ENCODE results near the gene UPP2.

Gene UPP2

DNA sequence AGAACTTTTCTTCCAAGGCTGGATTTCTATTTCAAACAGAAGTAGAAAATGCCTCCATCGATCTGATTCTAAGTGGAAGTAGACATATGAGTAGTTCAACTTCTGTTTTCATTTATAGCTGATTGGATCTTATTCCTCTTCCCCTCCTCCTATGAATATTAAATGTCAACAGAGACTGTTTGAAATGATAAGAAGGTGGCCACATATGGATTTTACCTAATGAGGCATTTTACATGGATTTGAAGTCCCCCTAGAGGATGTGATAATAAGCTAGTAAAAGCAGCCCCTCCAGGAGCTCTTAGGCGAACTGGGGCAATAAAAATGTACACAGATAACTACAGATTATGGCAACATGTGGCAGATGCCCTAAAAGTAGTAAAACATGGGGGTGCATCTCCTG, 71.0 kb downstream of the UPP2 start:
- TF ChIP-seq EZH2phosphoT487 (IDR thresholded peaks at IDR 0.05; ENCODE audit: borderline replicate concordance, low read length) = no peak
- TF ChIP-seq, protein P1, sequence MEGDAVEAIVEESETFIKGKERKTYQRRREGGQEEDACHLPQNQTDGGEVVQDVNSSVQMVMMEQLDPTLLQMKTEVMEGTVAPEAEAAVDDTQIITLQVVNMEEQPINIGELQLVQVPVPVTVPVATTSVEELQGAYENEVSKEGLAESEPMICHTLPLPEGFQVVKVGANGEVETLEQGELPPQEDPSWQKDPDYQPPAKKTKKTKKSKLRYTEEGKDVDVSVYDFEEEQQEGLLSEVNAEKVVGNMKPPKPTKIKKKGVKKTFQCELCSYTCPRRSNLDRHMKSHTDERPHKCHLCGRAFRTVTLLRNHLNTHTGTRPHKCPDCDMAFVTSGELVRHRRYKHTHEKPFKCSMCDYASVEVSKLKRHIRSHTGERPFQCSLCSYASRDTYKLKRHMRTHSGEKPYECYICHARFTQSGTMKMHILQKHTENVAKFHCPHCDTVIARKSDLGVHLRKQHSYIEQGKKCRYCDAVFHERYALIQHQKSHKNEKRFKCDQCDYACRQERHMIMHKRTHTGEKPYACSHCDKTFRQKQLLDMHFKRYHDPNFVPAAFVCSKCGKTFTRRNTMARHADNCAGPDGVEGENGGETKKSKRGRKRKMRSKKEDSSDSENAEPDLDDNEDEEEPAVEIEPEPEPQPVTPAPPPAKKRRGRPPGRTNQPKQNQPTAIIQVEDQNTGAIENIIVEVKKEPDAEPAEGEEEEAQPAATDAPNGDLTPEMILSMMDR (IDR thresholded peaks at IDR 0.05; ENCODE audit: low read depth, low read length, poor library complexity, severe bottlenecking) = no peak
- Histone ChIP-seq H3K9me3 (ENCODE audit: control insufficient read depth, insufficient read depth, low read length) (no peaks in the 10 kb centered on the region), H3K4me3 (ENCODE audit: low read length) (no peak overlapping the region), H3K79me2 (ENCODE audit: control insufficient read depth, low read length) (no peaks in the 10 kb centered on the region), H3K4me1 (ENCODE audit: control insufficient read depth, low read length) (no peaks in the 10 kb centered on the region), H3K36me3 (ENCODE audit: control insufficient read depth, low read length) (no peaks in the 10 kb centered on the region), H3K4me2 (ENCODE audit: low read length) (no peak overlapping the region), H3K27me3 (ENCODE audit: control insufficient read depth, low read length) (peaks cover 9% of the 10 kb centered on the region; the same call in 1 of the 2 replicates), H3F3A (ENCODE audit: control insufficient read depth, insufficient read depth) (no peaks in the 10 kb centered on the region), H3K27ac (ENCODE audit: low read depth, low read length) (no peak overlapping the region), H3K9me2 (replicated peaks; ENCODE audit: control insufficient read depth, low read length) (no peaks in the 10 kb centered on the region), H4K20me1 (ENCODE audit: control insufficient read depth, insufficient read depth, low read depth, low read length) (no peaks in the 10 kb centered on the region)

DNA sequence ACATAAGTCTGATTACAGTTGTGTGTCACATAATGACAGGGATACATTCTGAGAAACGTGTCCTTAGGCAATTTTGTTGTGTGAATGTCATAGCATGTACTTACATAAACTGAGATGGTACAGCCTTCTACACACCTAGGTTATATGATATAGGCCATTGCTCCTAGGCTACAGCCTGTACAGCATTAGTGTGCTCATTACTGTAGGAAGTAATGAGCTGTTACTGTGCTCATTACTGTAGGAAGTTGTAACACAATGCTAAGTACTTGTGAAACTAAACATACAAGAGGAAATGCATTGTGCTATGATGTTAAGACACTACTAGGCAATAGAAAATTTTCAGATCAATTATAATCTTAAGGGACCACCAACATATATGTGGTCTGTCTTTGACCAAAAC, 72.8 kb downstream of the UPP2 start:
- no peak overlapping the region for H3K27ac ChIP-seq (ENCODE audit: low read depth, low read length)
- TF ChIP-seq, protein P1 (IDR thresholded peaks at IDR 0.05; ENCODE audit: low read depth, low read length, poor library complexity, severe bottlenecking) = no peak
- TF ChIP-seq EZH2phosphoT487 (IDR thresholded peaks at IDR 0.05; ENCODE audit: borderline replicate concordance, low read length) = no peak
- no peak overlapping the region for H3K4me3 ChIP-seq (ENCODE audit: low read length)
- H3K4me2 ChIP-seq (ENCODE audit: low read length) = no peak overlapping the region
- H3K9me2 ChIP-seq (replicated peaks; ENCODE audit: control insufficient read depth, low read length) = no peaks in the 10 kb centered on the region
- peaks cover 16% of the 10 kb centered on the region; the same call in 1 of the 2 replicates for H3K27me3 ChIP-seq (ENCODE audit: control insufficient read depth, low read length)
- no peaks in the 10 kb centered on the region for H3K9me3 ChIP-seq (ENCODE audit: control insufficient read depth, insufficient read depth, low read length)
- H4K20me1 ChIP-seq (ENCODE audit: control insufficient read depth, insufficient read depth, low read depth, low read length) = no peaks in the 10 kb centered on the region
- no peaks in the 10 kb centered on the region for H3K36me3 ChIP-seq (ENCODE audit: control insufficient read depth, low read length)
- no peaks in the 10 kb centered on the region for H3K79me2 ChIP-seq (ENCODE audit: control insufficient read depth, low read length)
- no peaks in the 10 kb centered on the region for H3F3A ChIP-seq (ENCODE audit: control insufficient read depth, insufficient read depth)
- no peaks in the 10 kb centered on the region for H3K4me1 ChIP-seq (ENCODE audit: control insufficient read depth, low read length)

DNA sequence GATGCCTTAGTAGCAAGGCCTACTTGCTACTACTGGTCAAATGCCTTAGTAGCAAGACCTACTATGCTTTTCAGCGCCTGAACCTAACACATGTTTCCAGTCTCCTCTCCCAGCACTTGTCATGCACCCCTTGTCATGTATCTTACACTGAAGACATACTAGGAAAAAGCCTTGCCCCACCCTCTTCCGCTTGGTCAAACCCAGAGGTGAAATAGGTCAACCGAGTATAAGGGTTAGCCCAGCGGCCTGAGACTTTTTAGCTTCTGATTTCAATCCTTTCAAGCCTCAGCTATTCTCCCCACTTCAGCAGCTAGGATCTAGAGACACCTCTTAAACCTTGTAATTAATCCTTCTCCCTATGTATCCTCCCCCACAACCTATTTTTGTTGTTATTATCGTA, 73.3 kb downstream of the UPP2 start:
- H3K4me1 ChIP-seq (ENCODE audit: control insufficient read depth, low read length) = no peaks in the 10 kb centered on the region
- H3K36me3 ChIP-seq (ENCODE audit: control insufficient read depth, low read length) = no peaks in the 10 kb centered on the region
- no peaks in the 10 kb centered on the region for H3K9me3 ChIP-seq (ENCODE audit: control insufficient read depth, insufficient read depth, low read length)

More for the DNA sequence above, 73.3 kb downstream of the UPP2 start:
- H3K9me2 ChIP-seq (replicated peaks; ENCODE audit: control insufficient read depth, low read length) = no peaks in the 10 kb centered on the region
- H3K79me2 ChIP-seq (ENCODE audit: control insufficient read depth, low read length) = no peaks in the 10 kb centered on the region
- H3K4me3 ChIP-seq (ENCODE audit: low read length) = no peak overlapping the region
- peaks cover 17% of the 10 kb centered on the region; the same call in 1 of the 2 replicates for H3K27me3 ChIP-seq (ENCODE audit: control insufficient read depth, low read length)
- no peak overlapping the region for H3K27ac ChIP-seq (ENCODE audit: low read depth, low read length)
- no peaks in the 10 kb centered on the region for H4K20me1 ChIP-seq (ENCODE audit: control insufficient read depth, insufficient read depth, low read depth, low read length)
- no peak overlapping the region for H3K4me2 ChIP-seq (ENCODE audit: low read length)
- H3F3A ChIP-seq (ENCODE audit: control insufficient read depth, insufficient read depth) = no peaks in the 10 kb centered on the region
- TF ChIP-seq, protein P1 (IDR thresholded peaks at IDR 0.05; ENCODE audit: low read depth, low read length, poor library complexity, severe bottlenecking) = no peak
- no peak for TF ChIP-seq EZH2phosphoT487 (IDR thresholded peaks at IDR 0.05; ENCODE audit: borderline replicate concordance, low read length)
